Sigmoid colon (tissue), 7 donors: Measurements from ENCODE around the gene TXNDC11. TPM values are rescaled to one million over a fixed set of nuclear protein-coding genes. Genes with fewer than 3 reads are reported as not detected.

Source experiments
- DNase-seq: peaks from one replicate; pipeline ENCODE4 v3.0.0-alpha.2; 2019
- H3K27ac ChIP-seq, 4 donors: fragments of 200-600 bp; sonication (generic); one replicate each; pipeline ENCODE4 v1.5.1; 2016 to 2019; ENCODE audit warnings: mild to moderate bottlenecking in 1 of 4
- H3K27me3 ChIP-seq, 3 donors: fragments of 200-600 bp; sonication (generic); one replicate each; pipeline ENCODE4 v1.5.1; 2019; ENCODE audit warnings: mild to moderate bottlenecking in 1 of 3
- H3K36me3 ChIP-seq, 4 donors: fragments of 200-600 bp; sonication (generic); one replicate each; pipeline ENCODE4 v1.5.1; 2016 to 2019
- H3K4me1 ChIP-seq, 4 donors: fragments of 200-600 bp; sonication (generic); one replicate each; pipeline ENCODE4 v1.5.1; 2017 to 2019
- H3K4me3 ChIP-seq, 4 donors: fragments of 200-600 bp; sonication (generic); one replicate each; pipeline ENCODE4 v1.5.1; 2017 to 2019; ENCODE audit warnings: mild to moderate bottlenecking in 2 of 4, moderate library complexity in 1 of 4
- H3K9me3 ChIP-seq, 4 donors: fragments of 200-600 bp in 3 of 4; sonication (generic) in 3 of 4; one replicate each; pipeline versions ENCODE4 v1.5.1 to v1.6.1; 2013 to 2019
- EP300 ChIP-seq, 4 donors: sonication (generic); formaldehyde crosslinking; IDR thresholded peaks; one replicate each; pipeline ENCODE4 v1.6.1; 2017; ENCODE audit warnings: antibody characterized with exemption in 4 of 4
- POLR2A ChIP-seq, 2 donors: fragments of 450-650 bp; IDR thresholded peaks; one replicate each; pipeline ENCODE4 v1.6.1; 2016; ENCODE audit warnings: antibody characterized with exemption in 2 of 2, mild to moderate bottlenecking in 2 of 2, moderate library complexity in 2 of 2
- POLR2AphosphoS5 ChIP-seq, 4 donors: sonication (generic); formaldehyde crosslinking; IDR thresholded peaks; one replicate each; pipeline ENCODE4 v1.6.1; 2017; ENCODE audit warnings: antibody characterized with exemption in 4 of 4
- WGBS, 2 donors: extraction: QIAGEN DNeasy Blood & Tissue Kit; methylation state at CpG; one replicate each; pipeline ENCODE4 v1.1.7; 2013; 5-methylcytosine and 5-hydroxymethylcytosine counted together
- intact Hi-C: fragments of 100-400 bp; cut with DNase I; formaldehyde crosslinking; loops from one replicate; pipeline ENCODE4 v1.15.1; 2023
- polyA plus RNA-seq, 3 donors: library from polyadenylated mRNA; stranded (reverse); fragments of 200-250 nt; gene quantifications; one replicate each; pipeline ENCODE4 v1.2.3, GENCODE V29; 2013
- total RNA-seq, 4 donors: library from RNA; depleted of rRNA; stranded (reverse); fragments of >200 nt; gene quantifications; one replicate each; pipeline ENCODE4 v1.1.0, GENCODE V29; 2016
- TF ChIP-seq, protein P1 (sequence below), 4 experiments: fragments of 450-650 bp in 3 of 4; fragments of 200-600 bp in 1 of 4; IDR thresholded peaks; one replicate each; pipeline ENCODE4 v1.5.1; 2016 to 2019; ENCODE audit warnings: antibody characterized with exemption in 4 of 4, mild to moderate bottlenecking in 3 of 4, moderate library complexity in 2 of 4
- donor health status: healthy with polysubstance abuse.
- donor health status: Bipolar disorder and iron deficiency.
- donor health status: healthy.

Gene TXNDC11
- total and polyA plus RNA-seq, 7 donors = 25.3 to 54.0 (median 34.9) TPM

GRCh38 chr16:11642765-11643116, 99.9 kb downstream of the TXNDC11 start:
- no peak for DNase-seq
- Histone ChIP-seq H3K36me3 (no peaks in the 10 kb centered on the region), H3K9me3 (no peaks in the 10 kb centered on the region), H3K4me3 (no peak overlapping the region), H3K27me3 (no peaks in the 10 kb centered on the region), H3K27ac (no peak overlapping the region), H3K4me1 (peaks cover 0 to 22% (median 19%) of the 10 kb centered on the region in 4 donors)
- intact Hi-C loops = loop anchor here (5.0 kb wide), 2 partner anchors 70 to 675 kb away; no protein-coding TSS in a partner anchor
- 46 to 61% methylated on average over 4 of the region's 4 CpGs for WGBS, 2 donors
- no peak for TF ChIP-seq POLR2A (IDR thresholded peaks at IDR 0.05)
- no peak for TF ChIP-seq POLR2AphosphoS5 (IDR thresholded peaks at IDR 0.05)
- no peak for TF ChIP-seq EP300 (IDR thresholded peaks at IDR 0.05)
- TF ChIP-seq, protein P1, sequence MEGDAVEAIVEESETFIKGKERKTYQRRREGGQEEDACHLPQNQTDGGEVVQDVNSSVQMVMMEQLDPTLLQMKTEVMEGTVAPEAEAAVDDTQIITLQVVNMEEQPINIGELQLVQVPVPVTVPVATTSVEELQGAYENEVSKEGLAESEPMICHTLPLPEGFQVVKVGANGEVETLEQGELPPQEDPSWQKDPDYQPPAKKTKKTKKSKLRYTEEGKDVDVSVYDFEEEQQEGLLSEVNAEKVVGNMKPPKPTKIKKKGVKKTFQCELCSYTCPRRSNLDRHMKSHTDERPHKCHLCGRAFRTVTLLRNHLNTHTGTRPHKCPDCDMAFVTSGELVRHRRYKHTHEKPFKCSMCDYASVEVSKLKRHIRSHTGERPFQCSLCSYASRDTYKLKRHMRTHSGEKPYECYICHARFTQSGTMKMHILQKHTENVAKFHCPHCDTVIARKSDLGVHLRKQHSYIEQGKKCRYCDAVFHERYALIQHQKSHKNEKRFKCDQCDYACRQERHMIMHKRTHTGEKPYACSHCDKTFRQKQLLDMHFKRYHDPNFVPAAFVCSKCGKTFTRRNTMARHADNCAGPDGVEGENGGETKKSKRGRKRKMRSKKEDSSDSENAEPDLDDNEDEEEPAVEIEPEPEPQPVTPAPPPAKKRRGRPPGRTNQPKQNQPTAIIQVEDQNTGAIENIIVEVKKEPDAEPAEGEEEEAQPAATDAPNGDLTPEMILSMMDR (IDR thresholded peaks at IDR 0.05) = no peak

GRCh38 chr16:11640987-11641817, 101.5 kb downstream of the TXNDC11 start:
- TF ChIP-seq, protein P1 (IDR thresholded peaks at IDR 0.05) = peak; percentile 37 to 86 (median 84)
- no peak for TF ChIP-seq POLR2AphosphoS5 (IDR thresholded peaks at IDR 0.05)
- no peak for TF ChIP-seq POLR2A (IDR thresholded peaks at IDR 0.05)
- TF ChIP-seq EP300 (IDR thresholded peaks at IDR 0.05) = no peak
- Histone ChIP-seq H3K4me1 (peaks cover 0 to 22% (median 19%) of the 10 kb centered on the region in 4 donors), H3K4me3 (no peak overlapping the region), H3K36me3 (no peaks in the 10 kb centered on the region), H3K27ac (peak overlapping the region; percentile 78 to 88 (median 80)), H3K9me3 (no peaks in the 10 kb centered on the region), H3K27me3 (no peaks in the 10 kb centered on the region)
- peak; percentile 71 for DNase-seq
- intact Hi-C loops = loop anchor here (2.0 to 5.0 kb wide), 4 partner anchors 71 to 674 kb away; no protein-coding TSS in a partner anchor
- 37 to 43% methylated on average over 20 of the region's 20 CpGs for WGBS, 2 donors

DNA sequence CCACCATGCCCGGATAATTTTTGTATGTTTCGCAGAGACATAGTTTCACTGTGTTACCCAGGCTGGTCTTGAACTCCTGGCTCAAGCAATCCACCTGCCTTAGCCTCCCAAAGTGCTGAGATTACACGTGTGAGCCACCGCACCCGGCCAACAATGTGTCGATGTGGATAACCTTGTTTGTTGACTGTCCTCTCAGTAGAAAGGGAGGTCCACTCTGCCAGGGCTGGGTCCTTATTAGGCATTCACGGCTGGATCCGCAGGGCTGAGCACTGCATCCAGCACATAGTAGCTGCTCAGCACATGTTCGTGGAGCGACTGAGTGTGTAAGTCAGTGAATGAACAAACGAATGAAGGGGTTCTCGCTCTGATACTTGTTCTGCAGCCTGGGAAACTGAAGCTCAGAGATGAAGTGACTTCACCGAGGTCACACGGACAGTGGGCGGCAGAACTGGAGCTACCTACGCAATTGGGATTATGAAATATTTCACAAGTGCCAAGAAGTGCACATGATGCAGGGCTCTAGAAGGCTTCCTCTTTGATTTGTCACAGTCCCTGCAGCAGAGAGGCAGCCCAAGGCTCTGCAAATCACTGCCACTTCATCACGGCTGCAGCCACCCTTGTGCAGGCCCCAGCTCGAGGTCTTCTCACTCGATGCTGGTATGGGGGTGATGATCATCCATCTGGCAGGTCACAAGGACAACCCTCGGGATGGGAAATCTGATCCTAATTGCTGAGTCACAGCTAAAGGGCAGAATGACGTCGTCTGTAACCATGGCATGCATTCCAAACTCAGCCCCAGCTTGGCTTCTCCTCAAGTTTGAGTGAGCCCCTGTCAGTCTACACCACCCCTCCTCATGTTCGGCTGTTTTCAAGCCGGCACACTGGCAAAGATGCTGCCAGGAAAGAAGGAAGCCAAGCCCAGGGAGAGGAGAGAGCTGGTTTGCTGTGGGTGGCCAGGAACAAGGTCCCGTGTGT, 102.4 kb downstream of the TXNDC11 start:
- TF ChIP-seq POLR2AphosphoS5 (IDR thresholded peaks at IDR 0.05) = peak; percentile 74 to 92 (median 76)
- TF ChIP-seq, protein P1 (IDR thresholded peaks at IDR 0.05) = no peak
- no peak for TF ChIP-seq POLR2A (IDR thresholded peaks at IDR 0.05)
- peak in 3 of 4 donors; percentile 43 to 83 (median 82) for TF ChIP-seq EP300 (IDR thresholded peaks at IDR 0.05)
- peak overlapping the region; percentile 78 to 88 (median 80) for H3K27ac ChIP-seq
- peaks cover 0 to 22% (median 19%) of the 10 kb centered on the region in 4 donors for H3K4me1 ChIP-seq
- intact Hi-C loops = loop anchor here (2.0 to 10.0 kb wide), 5 partner anchors 72 to 673 kb away; no protein-coding TSS in a partner anchor
- WGBS, 2 donors = 59 to 72% methylated on average over 25 of the region's 25 CpGs
- DNase-seq = peak; percentile 93
- no peaks in the 10 kb centered on the region for H3K9me3 ChIP-seq
- H3K27me3 ChIP-seq = no peaks in the 10 kb centered on the region
- H3K4me3 ChIP-seq = no peak overlapping the region
- H3K36me3 ChIP-seq = no peaks in the 10 kb centered on the region

GRCh38 chr16:11639008-11639562, 103.6 kb downstream of the TXNDC11 start:
- 47 to 59% methylated on average over 4 of the region's 4 CpGs for WGBS, 2 donors
- Histone ChIP-seq H3K4me3 (no peak overlapping the region), H3K4me1 (peaks cover 0 to 22% (median 19%) of the 10 kb centered on the region in 4 donors), H3K36me3 (no peaks in the 10 kb centered on the region), H3K9me3 (no peaks in the 10 kb centered on the region), H3K27ac (peak overlapping the region in 2 of 4 donors; percentile 80 to 88), H3K27me3 (no peaks in the 10 kb centered on the region)
- TF ChIP-seq POLR2AphosphoS5 (IDR thresholded peaks at IDR 0.05) (no peak), POLR2A (IDR thresholded peaks at IDR 0.05) (no peak), EP300 (IDR thresholded peaks at IDR 0.05) (no peak)
- TF ChIP-seq, protein P1 (IDR thresholded peaks at IDR 0.05) = no peak
- intact Hi-C loops = loop anchor here (10.0 kb wide), 1 partner anchor 84 kb away; no protein-coding TSS in a partner anchor
- no peak for DNase-seq
